Measurements from ENCODE around the gene UPK3BL1.
"Not testable (repeated sequence)": the region's sequence is repeated elsewhere in the genome, so short reads cannot be mapped to it uniquely, and the experiment has no call there.

DNA sequence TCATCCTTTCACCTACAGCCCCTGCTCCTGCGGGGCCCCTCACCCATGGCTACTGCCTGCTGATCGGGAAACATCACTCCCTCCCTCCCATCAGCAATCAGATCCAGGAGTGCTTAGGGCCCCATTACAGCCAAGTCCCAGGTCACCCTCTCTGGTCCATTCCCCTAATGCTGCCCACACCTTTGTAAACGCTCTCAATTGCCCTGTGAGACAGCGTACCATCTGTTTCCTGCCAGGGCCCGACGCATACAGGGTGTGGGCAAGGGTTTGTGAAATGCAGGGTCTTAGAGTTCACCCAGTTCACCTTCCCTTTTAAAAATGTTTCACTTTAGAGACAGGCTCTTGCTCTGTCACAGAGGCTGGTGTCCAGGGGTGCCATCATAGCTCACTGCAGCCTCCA is 8.3 kb downstream of the UPK3BL1 start:
- TF ChIP-seq, protein P1, sequence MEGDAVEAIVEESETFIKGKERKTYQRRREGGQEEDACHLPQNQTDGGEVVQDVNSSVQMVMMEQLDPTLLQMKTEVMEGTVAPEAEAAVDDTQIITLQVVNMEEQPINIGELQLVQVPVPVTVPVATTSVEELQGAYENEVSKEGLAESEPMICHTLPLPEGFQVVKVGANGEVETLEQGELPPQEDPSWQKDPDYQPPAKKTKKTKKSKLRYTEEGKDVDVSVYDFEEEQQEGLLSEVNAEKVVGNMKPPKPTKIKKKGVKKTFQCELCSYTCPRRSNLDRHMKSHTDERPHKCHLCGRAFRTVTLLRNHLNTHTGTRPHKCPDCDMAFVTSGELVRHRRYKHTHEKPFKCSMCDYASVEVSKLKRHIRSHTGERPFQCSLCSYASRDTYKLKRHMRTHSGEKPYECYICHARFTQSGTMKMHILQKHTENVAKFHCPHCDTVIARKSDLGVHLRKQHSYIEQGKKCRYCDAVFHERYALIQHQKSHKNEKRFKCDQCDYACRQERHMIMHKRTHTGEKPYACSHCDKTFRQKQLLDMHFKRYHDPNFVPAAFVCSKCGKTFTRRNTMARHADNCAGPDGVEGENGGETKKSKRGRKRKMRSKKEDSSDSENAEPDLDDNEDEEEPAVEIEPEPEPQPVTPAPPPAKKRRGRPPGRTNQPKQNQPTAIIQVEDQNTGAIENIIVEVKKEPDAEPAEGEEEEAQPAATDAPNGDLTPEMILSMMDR (IDR thresholded peaks at IDR 0.05) = not testable (repeated sequence)
- TF ChIP-seq ZFX (IDR thresholded peaks at IDR 0.05; ENCODE audit: borderline replicate concordance) = not testable (repeated sequence)
